Stimulated activated memory B cell treated with anti-CD40 and anti-IgM and Interleukin-4, amounts not matched to agents 10 μg/mL and 1 μg/mL and 100 μg/mL, for 72 hours (primary cell): ENCODE data around the gene LRRC47.

Experiments
- ATAC-seq: fragments of 150-1000 bp; cut with Tn5 transposase; 2 replicates; pipeline ENCODE4 v1.10.0; 2021
- H3K27ac Mint-ChIP-seq: one replicate; pipeline ENCODE4 v1.8.0; 2022; ENCODE audit warnings: mild to moderate bottlenecking, mixed read lengths
- H3K27me3 Mint-ChIP-seq: one replicate; pipeline ENCODE4 v1.8.0; 2022; ENCODE audit warnings: mixed read lengths
- H3K36me3 Mint-ChIP-seq: one replicate; pipeline ENCODE4 v1.8.0; 2022; ENCODE audit warnings: mixed read lengths
- H3K4me1 Mint-ChIP-seq: one replicate; pipeline ENCODE4 v1.8.0; 2022; ENCODE audit warnings: mixed read lengths
- H3K4me3 Mint-ChIP-seq: one replicate; pipeline ENCODE4 v1.8.0; 2022; ENCODE audit warnings: mild to moderate bottlenecking, moderate library complexity, mixed read lengths
- H3K9me3 Mint-ChIP-seq: one replicate; pipeline ENCODE4 v1.8.0; 2022; ENCODE audit warnings: mixed read lengths

Gene LRRC47

GRCh38 chr1:3785045-3785444 lies 11.3 kb downstream of the LRRC47 start:
- no peaks in the 10 kb centered on the region for H3K27me3 Mint-ChIP-seq
- H3K27ac Mint-ChIP-seq: no peak overlapping the region
- no peaks in the 10 kb centered on the region for H3K9me3 Mint-ChIP-seq
- H3K4me1 Mint-ChIP-seq: peaks cover 26% of the 10 kb centered on the region
- H3K36me3 Mint-ChIP-seq: peaks cover 75% of the 10 kb centered on the region
- ATAC-seq: no peak
- H3K4me3 Mint-ChIP-seq: no peak overlapping the region

- H3K36me3 Mint-ChIP-seq: peaks cover 85% of the 10 kb centered on the region
- no peaks in the 10 kb centered on the region for H3K9me3 Mint-ChIP-seq
- ATAC-seq: no peak
- H3K4me1 Mint-ChIP-seq: peaks cover 20% of the 10 kb centered on the region
- H3K27me3 Mint-ChIP-seq: no peaks in the 10 kb centered on the region
- H3K27ac Mint-ChIP-seq: no peak overlapping the region
- no peak overlapping the region for H3K4me3 Mint-ChIP-seq
These were observed 12.4 kb downstream of the LRRC47 start for GRCh38 chr1:3783651-3784474.

- Mint-ChIP-seq H3K4me3 (no peak overlapping the region), H3K27ac (no peak overlapping the region), H3K9me3 (no peaks in the 10 kb centered on the region), H3K27me3 (no peaks in the 10 kb centered on the region), H3K4me1 (peaks cover 6% of the 10 kb centered on the region), H3K36me3 (peaks cover 59% of the 10 kb centered on the region)
- no peak for ATAC-seq
These were observed 15.4 kb downstream of the LRRC47 start for GRCh38 chr1:3780901-3781300.

GRCh38 chr1:3779912-3780416 lies 16.3 kb downstream of the LRRC47 start:
- Mint-ChIP-seq H3K4me3 (no peak overlapping the region), H3K4me1 (peaks cover 16% of the 10 kb centered on the region), H3K27me3 (no peaks in the 10 kb centered on the region), H3K27ac (no peak overlapping the region), H3K36me3 (peaks cover 52% of the 10 kb centered on the region), H3K9me3 (no peaks in the 10 kb centered on the region)
- ATAC-seq: no peak

GRCh38 chr1:3779265-3779911 lies 16.9 kb downstream of the LRRC47 start:
- H3K4me3 Mint-ChIP-seq: no peak overlapping the region
- no peak for ATAC-seq
- peaks cover 17% of the 10 kb centered on the region for H3K4me1 Mint-ChIP-seq
- H3K27me3 Mint-ChIP-seq: no peaks in the 10 kb centered on the region
- no peaks in the 10 kb centered on the region for H3K9me3 Mint-ChIP-seq
- peaks cover 47% of the 10 kb centered on the region for H3K36me3 Mint-ChIP-seq
- H3K27ac Mint-ChIP-seq: no peak overlapping the region

- Mint-ChIP-seq H3K9me3 (no peaks in the 10 kb centered on the region), H3K27ac (no peak overlapping the region), H3K4me1 (peaks cover 17% of the 10 kb centered on the region), H3K27me3 (no peaks in the 10 kb centered on the region), H3K36me3 (peaks cover 40% of the 10 kb centered on the region), H3K4me3 (no peak overlapping the region)
- no peak for ATAC-seq
These were observed 17.6 kb downstream of the LRRC47 start for GRCh38 chr1:3778590-3779264.

GRCh38 chr1:3777647-3778589 lies 18.4 kb downstream of the LRRC47 start:
- H3K27ac Mint-ChIP-seq: no peak overlapping the region
- no peak for ATAC-seq
- H3K9me3 Mint-ChIP-seq: no peaks in the 10 kb centered on the region
- H3K27me3 Mint-ChIP-seq: no peaks in the 10 kb centered on the region
- peaks cover 39% of the 10 kb centered on the region for H3K36me3 Mint-ChIP-seq
- peaks cover 23% of the 10 kb centered on the region for H3K4me1 Mint-ChIP-seq
- H3K4me3 Mint-ChIP-seq: no peak overlapping the region

GRCh38 chr1:3777078-3777547 lies 19.2 kb downstream of the LRRC47 start:
- Mint-ChIP-seq H3K27me3 (no peaks in the 10 kb centered on the region), H3K4me1 (peaks cover 24% of the 10 kb centered on the region), H3K36me3 (peaks cover 31% of the 10 kb centered on the region), H3K4me3 (no peak overlapping the region), H3K27ac (no peak overlapping the region), H3K9me3 (no peaks in the 10 kb centered on the region)
- no peak for ATAC-seq

GRCh38 chr1:3776231-3776961 lies 19.9 kb downstream of the LRRC47 start:
- peaks cover 24% of the 10 kb centered on the region for H3K36me3 Mint-ChIP-seq
- H3K27ac Mint-ChIP-seq: peak overlapping the region; percentile 17
- H3K4me3 Mint-ChIP-seq: no peak overlapping the region

GRCh38 chr1:3775490-3776230 lies 20.6 kb downstream of the LRRC47 start:
- ATAC-seq: peak; percentile 55
- H3K27me3 Mint-ChIP-seq: no peaks in the 10 kb centered on the region
- peaks cover 38% of the 10 kb centered on the region for H3K4me1 Mint-ChIP-seq
- H3K27ac Mint-ChIP-seq: peak overlapping the region; percentile 17
- H3K36me3 Mint-ChIP-seq: peaks cover 16% of the 10 kb centered on the region
- peak overlapping the region; percentile 41 for H3K4me3 Mint-ChIP-seq
- H3K9me3 Mint-ChIP-seq: no peaks in the 10 kb centered on the region

More at GRCh38 chr1:3776231-3776961, 19.9 kb downstream of the LRRC47 start:
- H3K9me3 Mint-ChIP-seq: no peaks in the 10 kb centered on the region
- ATAC-seq: no peak
- no peaks in the 10 kb centered on the region for H3K27me3 Mint-ChIP-seq
- H3K4me1 Mint-ChIP-seq: peaks cover 30% of the 10 kb centered on the region

GRCh38 chr1:3774946-3775489 lies 21.3 kb downstream of the LRRC47 start:
- Mint-ChIP-seq H3K27me3 (no peaks in the 10 kb centered on the region), H3K4me1 (peaks cover 42% of the 10 kb centered on the region), H3K27ac (no peak overlapping the region), H3K9me3 (no peaks in the 10 kb centered on the region), H3K4me3 (peak overlapping the region; percentile 5), H3K36me3 (peaks cover 10% of the 10 kb centered on the region)
- ATAC-seq: no peak

- H3K27me3 Mint-ChIP-seq: no peaks in the 10 kb centered on the region
- H3K4me1 Mint-ChIP-seq: peaks cover 42% of the 10 kb centered on the region
- no peaks in the 10 kb centered on the region for H3K9me3 Mint-ChIP-seq
- H3K27ac Mint-ChIP-seq: no peak overlapping the region
- no peak for ATAC-seq
- no peak overlapping the region for H3K4me3 Mint-ChIP-seq
- peaks cover 4% of the 10 kb centered on the region for H3K36me3 Mint-ChIP-seq
These were observed 21.9 kb downstream of the LRRC47 start for GRCh38 chr1:3774276-3774945.
